22Rv1 (cell line): ENCODE data around the gene DLGAP5.

Experiments used
- ZFX ChIP-seq: fragments of 450-650 bp; IDR thresholded peaks from 2 replicates; pipeline ENCODE4 v1.6.1; 2017; ENCODE audit warnings: antibody characterized with exemption, borderline replicate concordance
- TF ChIP-seq, protein P1 (sequence below): fragments of 450-650 bp; IDR thresholded peaks from 2 replicates; pipeline ENCODE4 v1.5.1; 2017; ENCODE audit warnings: mild to moderate bottlenecking

DNA sequence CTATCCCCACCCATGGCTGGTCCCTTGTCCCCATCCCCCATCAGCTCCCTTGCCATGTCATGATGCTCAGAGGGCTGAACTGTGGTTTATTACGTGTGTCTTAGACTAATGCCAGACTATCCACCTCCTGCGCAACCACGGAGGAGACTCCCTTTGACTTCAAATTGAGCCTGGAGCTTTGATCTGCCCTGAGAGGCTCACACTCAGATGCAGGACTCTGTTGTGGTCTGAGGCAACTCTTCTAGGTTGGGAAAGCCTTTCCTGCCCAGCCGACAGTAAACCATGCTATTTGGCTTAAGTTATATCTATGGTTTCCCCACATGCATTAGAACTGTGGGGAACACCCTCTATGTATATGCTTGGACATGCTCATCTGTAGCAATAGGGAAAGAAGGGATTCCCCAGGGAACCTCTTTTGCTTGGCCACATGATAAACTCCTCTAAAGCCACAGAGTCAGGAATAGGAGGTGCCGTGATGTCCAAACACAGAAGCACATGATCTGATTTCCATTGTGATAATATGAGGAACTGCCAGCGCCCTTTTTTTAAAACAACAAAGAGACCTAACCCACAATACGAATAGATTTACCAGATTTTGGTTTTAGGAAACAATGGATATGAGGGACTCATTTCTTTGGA lies 73.5 kb downstream of the DLGAP5 start:
- TF ChIP-seq, protein P1, sequence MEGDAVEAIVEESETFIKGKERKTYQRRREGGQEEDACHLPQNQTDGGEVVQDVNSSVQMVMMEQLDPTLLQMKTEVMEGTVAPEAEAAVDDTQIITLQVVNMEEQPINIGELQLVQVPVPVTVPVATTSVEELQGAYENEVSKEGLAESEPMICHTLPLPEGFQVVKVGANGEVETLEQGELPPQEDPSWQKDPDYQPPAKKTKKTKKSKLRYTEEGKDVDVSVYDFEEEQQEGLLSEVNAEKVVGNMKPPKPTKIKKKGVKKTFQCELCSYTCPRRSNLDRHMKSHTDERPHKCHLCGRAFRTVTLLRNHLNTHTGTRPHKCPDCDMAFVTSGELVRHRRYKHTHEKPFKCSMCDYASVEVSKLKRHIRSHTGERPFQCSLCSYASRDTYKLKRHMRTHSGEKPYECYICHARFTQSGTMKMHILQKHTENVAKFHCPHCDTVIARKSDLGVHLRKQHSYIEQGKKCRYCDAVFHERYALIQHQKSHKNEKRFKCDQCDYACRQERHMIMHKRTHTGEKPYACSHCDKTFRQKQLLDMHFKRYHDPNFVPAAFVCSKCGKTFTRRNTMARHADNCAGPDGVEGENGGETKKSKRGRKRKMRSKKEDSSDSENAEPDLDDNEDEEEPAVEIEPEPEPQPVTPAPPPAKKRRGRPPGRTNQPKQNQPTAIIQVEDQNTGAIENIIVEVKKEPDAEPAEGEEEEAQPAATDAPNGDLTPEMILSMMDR: no peak
- TF ChIP-seq ZFX: no peak
